Kidney tubule cell (primary cell): ENCODE measurements around the gene PIERCE2.
"Not testable (repeated sequence)": the region's sequence is repeated elsewhere in the genome, so short reads cannot be mapped to it uniquely, and the experiment has no call there.

Experiments
- DNase-seq: peaks from one replicate; pipeline ENCODE4 v3.0.0-alpha.2; 2018; ENCODE audit warnings: low spot score

The PIERCE2 gene

GRCh38 chr15:55434989-55435825, 26.9 kb downstream of the PIERCE2 start:
- DNase-seq, result peak; percentile 59

GRCh38 chr15:55443141-55443540, 34.8 kb downstream of the PIERCE2 start:
- not testable (repeated sequence) for DNase-seq

GRCh38 chr15:55445936-55446335, 37.6 kb downstream of the PIERCE2 start:
- DNase-seq, result not testable (repeated sequence)

GRCh38 chr15:55446379-55447029, 38.2 kb downstream of the PIERCE2 start:
- not testable (repeated sequence) for DNase-seq

GRCh38 chr15:55447030-55447394, 38.7 kb downstream of the PIERCE2 start:
- not testable (repeated sequence) for DNase-seq

- no peak for DNase-seq
Measured at GRCh38 chr15:55457401-55458022, 49.2 kb downstream of the PIERCE2 start.

- no peak for DNase-seq
Measured at GRCh38 chr15:55461447-55461846, 53.2 kb downstream of the PIERCE2 start.

- DNase-seq, result no peak
Measured at GRCh38 chr15:55468321-55468720, 60.0 kb downstream of the PIERCE2 start.
